ENCODE data around the gene ITGAE.

The ITGAE gene

GRCh38 chr17:3685174-3685573 is 115.8 kb downstream of the ITGAE start:
- H3K4me1 ChIP-seq (ENCODE audit: control insufficient read depth, insufficient read depth, low read length), result no peaks in the 10 kb centered on the region
- no peaks in the 10 kb centered on the region for H3K9me3 ChIP-seq (ENCODE audit: control insufficient read depth in 2 of 2, low read length in 2 of 2)
- H3K9ac ChIP-seq (ENCODE audit: low read length in 2 of 2), result no peak overlapping the region
- H3K4me3 ChIP-seq (ENCODE audit: low read length in 2 of 2), result no peak overlapping the region
- H3K36me3 ChIP-seq (ENCODE audit: control insufficient read depth in 2 of 2, insufficient read depth in 2 of 2, low read length in 2 of 2), result no peaks in the 10 kb centered on the region
- peaks cover 23 to 27% of the 10 kb centered on the region in 2 donors for H3K27me3 ChIP-seq (ENCODE audit: control insufficient read depth in 1 of 2, insufficient read depth in 2 of 2, low read length in 2 of 2)
- no peak overlapping the region for H3K27ac ChIP-seq (ENCODE audit: low read length)

- Histone ChIP-seq H3K9me3 (ENCODE audit: control insufficient read depth in 2 of 2, low read length in 2 of 2) (no peaks in the 10 kb centered on the region), H3K4me3 (ENCODE audit: low read length in 2 of 2) (no peak overlapping the region), H3K4me1 (ENCODE audit: control insufficient read depth, insufficient read depth, low read length) (no peaks in the 10 kb centered on the region), H3K27ac (ENCODE audit: low read length) (no peak overlapping the region), H3K27me3 (ENCODE audit: control insufficient read depth in 1 of 2, insufficient read depth in 2 of 2, low read length in 2 of 2) (peaks cover 21 to 24% of the 10 kb centered on the region in 2 donors), H3K36me3 (ENCODE audit: control insufficient read depth in 2 of 2, insufficient read depth in 2 of 2, low read length in 2 of 2) (no peaks in the 10 kb centered on the region), H3K9ac (ENCODE audit: low read length in 2 of 2) (no peak overlapping the region)
These were observed 117.9 kb downstream of the ITGAE start for GRCh38 chr17:3683054-3683511.

- Histone ChIP-seq H3K27me3 (ENCODE audit: control insufficient read depth in 1 of 2, insufficient read depth in 2 of 2, low read length in 2 of 2) (peaks cover 21 to 22% of the 10 kb centered on the region in 2 donors), H3K27ac (ENCODE audit: low read length) (no peak overlapping the region), H3K4me3 (ENCODE audit: low read length in 2 of 2) (no peak overlapping the region), H3K9ac (ENCODE audit: low read length in 2 of 2) (no peak overlapping the region), H3K36me3 (ENCODE audit: control insufficient read depth in 2 of 2, insufficient read depth in 2 of 2, low read length in 2 of 2) (no peaks in the 10 kb centered on the region), H3K9me3 (ENCODE audit: control insufficient read depth in 2 of 2, low read length in 2 of 2) (no peaks in the 10 kb centered on the region), H3K4me1 (ENCODE audit: control insufficient read depth, insufficient read depth, low read length) (no peaks in the 10 kb centered on the region)
These were observed 119.0 kb downstream of the ITGAE start for GRCh38 chr17:3682033-3682432.

GRCh38 chr17:3681565-3681964 is 119.4 kb downstream of the ITGAE start:
- no peaks in the 10 kb centered on the region for H3K4me1 ChIP-seq (ENCODE audit: control insufficient read depth, insufficient read depth, low read length)
- H3K36me3 ChIP-seq (ENCODE audit: control insufficient read depth in 2 of 2, insufficient read depth in 2 of 2, low read length in 2 of 2), result no peaks in the 10 kb centered on the region
- no peak overlapping the region for H3K9ac ChIP-seq (ENCODE audit: low read length in 2 of 2)
- H3K4me3 ChIP-seq (ENCODE audit: low read length in 2 of 2), result no peak overlapping the region
- H3K27ac ChIP-seq (ENCODE audit: low read length), result no peak overlapping the region
- no peaks in the 10 kb centered on the region for H3K9me3 ChIP-seq (ENCODE audit: control insufficient read depth in 2 of 2, low read length in 2 of 2)
- peaks cover 21 to 22% of the 10 kb centered on the region in 2 donors for H3K27me3 ChIP-seq (ENCODE audit: control insufficient read depth in 1 of 2, insufficient read depth in 2 of 2, low read length in 2 of 2)

- Histone ChIP-seq H3K36me3 (ENCODE audit: control insufficient read depth in 2 of 2, insufficient read depth in 2 of 2, low read length in 2 of 2) (no peaks in the 10 kb centered on the region), H3K4me1 (ENCODE audit: control insufficient read depth, insufficient read depth, low read length) (no peaks in the 10 kb centered on the region), H3K27ac (ENCODE audit: low read length) (no peak overlapping the region), H3K9ac (ENCODE audit: low read length in 2 of 2) (no peak overlapping the region), H3K27me3 (ENCODE audit: control insufficient read depth in 1 of 2, insufficient read depth in 2 of 2, low read length in 2 of 2) (peaks cover 21 to 22% of the 10 kb centered on the region in 2 donors), H3K9me3 (ENCODE audit: control insufficient read depth in 2 of 2, low read length in 2 of 2) (no peaks in the 10 kb centered on the region), H3K4me3 (ENCODE audit: low read length in 2 of 2) (no peak overlapping the region)
These were observed 119.9 kb downstream of the ITGAE start for GRCh38 chr17:3681057-3681456.

GRCh38 chr17:3679531-3680126 is 121.4 kb downstream of the ITGAE start:
- Histone ChIP-seq H3K4me3 (ENCODE audit: low read length in 2 of 2) (no peak overlapping the region), H3K36me3 (ENCODE audit: control insufficient read depth in 2 of 2, insufficient read depth in 2 of 2, low read length in 2 of 2) (no peaks in the 10 kb centered on the region), H3K9me3 (ENCODE audit: control insufficient read depth in 2 of 2, low read length in 2 of 2) (no peaks in the 10 kb centered on the region), H3K27ac (ENCODE audit: low read length) (no peak overlapping the region), H3K9ac (ENCODE audit: low read length in 2 of 2) (no peak overlapping the region), H3K4me1 (ENCODE audit: control insufficient read depth, insufficient read depth, low read length) (no peaks in the 10 kb centered on the region), H3K27me3 (ENCODE audit: control insufficient read depth in 1 of 2, insufficient read depth in 2 of 2, low read length in 2 of 2) (peaks cover 18% of the 10 kb centered on the region in 2 donors)

- H3K27ac ChIP-seq (ENCODE audit: low read length), result no peak overlapping the region
- H3K4me3 ChIP-seq (ENCODE audit: low read length in 2 of 2), result no peak overlapping the region
- H3K9me3 ChIP-seq (ENCODE audit: control insufficient read depth in 2 of 2, low read length in 2 of 2), result no peaks in the 10 kb centered on the region
- no peaks in the 10 kb centered on the region for H3K4me1 ChIP-seq (ENCODE audit: control insufficient read depth, insufficient read depth, low read length)
- H3K9ac ChIP-seq (ENCODE audit: low read length in 2 of 2), result no peak overlapping the region
- peaks cover 17% of the 10 kb centered on the region in 2 donors for H3K27me3 ChIP-seq (ENCODE audit: control insufficient read depth in 1 of 2, insufficient read depth in 2 of 2, low read length in 2 of 2)
- H3K36me3 ChIP-seq (ENCODE audit: control insufficient read depth in 2 of 2, insufficient read depth in 2 of 2, low read length in 2 of 2), result no peaks in the 10 kb centered on the region
These were observed 122.0 kb downstream of the ITGAE start for GRCh38 chr17:3678821-3679530.

GRCh38 chr17:3678095-3678820 is 122.7 kb downstream of the ITGAE start:
- Histone ChIP-seq H3K36me3 (ENCODE audit: control insufficient read depth in 2 of 2, insufficient read depth in 2 of 2, low read length in 2 of 2) (no peaks in the 10 kb centered on the region), H3K9me3 (ENCODE audit: control insufficient read depth in 2 of 2, low read length in 2 of 2) (no peaks in the 10 kb centered on the region), H3K9ac (ENCODE audit: low read length in 2 of 2) (no peak overlapping the region), H3K4me3 (ENCODE audit: low read length in 2 of 2) (no peak overlapping the region), H3K4me1 (ENCODE audit: control insufficient read depth, insufficient read depth, low read length) (no peaks in the 10 kb centered on the region), H3K27me3 (ENCODE audit: control insufficient read depth in 1 of 2, insufficient read depth in 2 of 2, low read length in 2 of 2) (peaks cover 13 to 14% of the 10 kb centered on the region in 2 donors), H3K27ac (ENCODE audit: low read length) (no peak overlapping the region)

- Histone ChIP-seq H3K9ac (ENCODE audit: low read length in 2 of 2) (no peak overlapping the region), H3K4me3 (ENCODE audit: low read length in 2 of 2) (no peak overlapping the region), H3K36me3 (ENCODE audit: control insufficient read depth in 2 of 2, insufficient read depth in 2 of 2, low read length in 2 of 2) (peaks cover 0 to 3% of the 10 kb centered on the region in 2 donors), H3K27me3 (ENCODE audit: control insufficient read depth in 1 of 2, insufficient read depth in 2 of 2, low read length in 2 of 2) (no peaks in the 10 kb centered on the region), H3K4me1 (ENCODE audit: control insufficient read depth, insufficient read depth, low read length) (no peaks in the 10 kb centered on the region), H3K9me3 (ENCODE audit: control insufficient read depth in 2 of 2, low read length in 2 of 2) (no peaks in the 10 kb centered on the region), H3K27ac (ENCODE audit: low read length) (no peak overlapping the region)
These were observed 125.1 kb downstream of the ITGAE start for GRCh38 chr17:3675886-3676285.

- H3K9me3 ChIP-seq (ENCODE audit: control insufficient read depth in 2 of 2, low read length in 2 of 2), result no peaks in the 10 kb centered on the region
- peaks cover 0 to 3% of the 10 kb centered on the region in 2 donors for H3K36me3 ChIP-seq (ENCODE audit: control insufficient read depth in 2 of 2, insufficient read depth in 2 of 2, low read length in 2 of 2)
- no peak overlapping the region for H3K4me3 ChIP-seq (ENCODE audit: low read length in 2 of 2)
- H3K27me3 ChIP-seq (ENCODE audit: control insufficient read depth in 1 of 2, insufficient read depth in 2 of 2, low read length in 2 of 2), result no peaks in the 10 kb centered on the region
- peaks cover 16% of the 10 kb centered on the region for H3K4me1 ChIP-seq (ENCODE audit: control insufficient read depth, insufficient read depth, low read length)
- H3K27ac ChIP-seq (ENCODE audit: low read length), result no peak overlapping the region
- no peak overlapping the region for H3K9ac ChIP-seq (ENCODE audit: low read length in 2 of 2)
These were observed 128.4 kb downstream of the ITGAE start for GRCh38 chr17:3672571-3672970.
